Heart left ventricle (tissue), 13 donors: ENCODE results near the gene NECTIN2.

Experiments used
- CTCF ChIP-seq, 12 donors: fragments of 200-600 bp; sonication (generic) in 4 of 12; IDR thresholded peaks; one replicate each; pipeline versions ENCODE4 v1.5.0 to v1.8.0; 2018 to 2022; ENCODE audit warnings: antibody characterized with exemption in 12 of 12, mild to moderate bottlenecking in 5 of 12
- POLR2A ChIP-seq, 2 donors: fragments of 450-650 bp; IDR thresholded peaks; one replicate each; pipeline ENCODE4 v1.6.1; 2017; ENCODE audit warnings: antibody characterized with exemption in 2 of 2, mild to moderate bottlenecking in 2 of 2, moderate library complexity in 2 of 2
- donor health status: ischemic (EF 13 %, LVEDD 7.1; RV severe dilation, severe dysfunction).
- donor health status: DM: no; HTN: yes; CAD: no.
- donor health status: DM: no; HTN: no; CAD: no.
- donor health status: ischemic (EF 25% LVEDD 6.9; RV normal size, moderate dysfunction).
- donor health status: ischemic (EF 25% LVEDD 5.7; RV mildly dilated, moderate dysfunction).
- donor health status: ischemic (EF 35%, LVEDD 5.7; RV mildly dilated, moderate dysfunction).
- donor health status: nonischemic (EF 11% LVEDD 7.7; RV severe dilation, severe dysfunction).
- donor health status: DM: yes; HTN: yes; CAD: no.
- donor health status: PGD.
- donor health status: ischemic (EF 29% LVEDD 5.4; RV normal size, mild dysfunction).
- donor health status: nonischemic (EF 23%, LVEDD 6.1; RV moderate dilation, normal function).

DNA sequence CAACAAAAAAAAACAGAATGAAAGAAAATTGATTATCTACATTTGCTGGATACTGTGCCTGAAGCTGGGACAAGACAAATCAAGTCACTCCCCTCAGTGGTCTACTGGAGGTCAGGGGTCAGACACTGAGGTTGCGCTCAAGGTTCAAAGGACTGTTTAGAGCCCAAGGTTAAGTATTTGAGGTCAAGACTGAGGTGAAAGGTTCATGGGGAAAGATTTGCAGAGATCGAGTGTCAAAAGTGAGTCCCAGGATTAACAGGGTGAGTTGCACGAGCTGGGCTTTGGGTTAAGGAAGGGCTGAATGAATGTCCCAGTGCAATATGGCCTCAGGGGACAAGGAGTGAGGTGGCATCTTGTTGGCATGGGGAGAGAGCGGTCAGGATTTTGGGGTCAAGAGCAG, 41.6 kb downstream of the NECTIN2 start:
- TF ChIP-seq POLR2A (IDR thresholded peaks at IDR 0.05): no peak
- TF ChIP-seq CTCF (IDR thresholded peaks at IDR 0.05): no peak
